ENCODE results near the gene EYA4. TPM values are rescaled to one million over a fixed set of nuclear protein-coding genes. Genes with fewer than 3 reads are reported as not detected.

Gene EYA4
- total RNA-seq, 1 experiment from 2014 or later = not detected

GRCh38 chr6:133205304-133205703, 35.9 kb upstream of the EYA4 start:
- Histone ChIP-seq H3K4me3 (ENCODE audit: low read depth, low read length) (no peak overlapping the region), H3K36me3 (ENCODE audit: control insufficient read depth, insufficient read depth, low read length) (no peaks in the 10 kb centered on the region), H3K4me1 (no peaks in the 10 kb centered on the region), H3K9me3 (no peaks in the 10 kb centered on the region), H3K27me3 (replicated peaks; ENCODE audit: control insufficient read depth, insufficient read depth, low read length) (no peaks in the 10 kb centered on the region)
- no peak for DNase-seq
- intact Hi-C loops (cut with micrococcal nuclease; ENCODE audit: unreplicated experiment) = no loop called here
- BruUV-seq (replicated peaks) = no TSS peak
- Mint-ChIP-seq H3K4me1 (ENCODE audit: low read depth, unreplicated experiment) (no peaks in the 10 kb centered on the region), H3K27me3 (ENCODE audit: insufficient read depth, unreplicated experiment) (peaks cover 11% of the 10 kb centered on the region), H3K36me3 (ENCODE audit: insufficient read depth, unreplicated experiment) (no peaks in the 10 kb centered on the region), H3K27ac (ENCODE audit: unreplicated experiment) (no peak overlapping the region), H3K4me3 (ENCODE audit: unreplicated experiment) (no peak overlapping the region), H3K9me3 (ENCODE audit: unreplicated experiment) (no peaks in the 10 kb centered on the region)
- ChIA-PET CTCF (no interaction called here), POLR2A (no interaction called here)
- TF ChIP-seq CTCF (IDR thresholded peaks at IDR 0.05; ENCODE audit: insufficient read depth in 1 of 2, low read depth in 1 of 2, low read length in 1 of 2, severe bottlenecking in 1 of 2, unreplicated experiment in 1 of 2) = no peak

- no peaks in the 10 kb centered on the region for H3K9me3 Mint-ChIP-seq (ENCODE audit: unreplicated experiment)
- H3K4me3 ChIP-seq (ENCODE audit: low read depth, low read length) = no peak overlapping the region
- no peaks in the 10 kb centered on the region for H3K36me3 ChIP-seq (ENCODE audit: control insufficient read depth, insufficient read depth, low read length)
- no peak overlapping the region for H3K27ac Mint-ChIP-seq (ENCODE audit: unreplicated experiment)
- no peaks in the 10 kb centered on the region for H3K9me3 ChIP-seq
- no peaks in the 10 kb centered on the region for H3K4me1 Mint-ChIP-seq (ENCODE audit: low read depth, unreplicated experiment)
- CTCF ChIA-PET = no interaction called here
- intact Hi-C loops (cut with micrococcal nuclease; ENCODE audit: unreplicated experiment) = no loop called here
- H3K4me3 Mint-ChIP-seq (ENCODE audit: unreplicated experiment) = no peak overlapping the region
- H3K36me3 Mint-ChIP-seq (ENCODE audit: insufficient read depth, unreplicated experiment) = no peaks in the 10 kb centered on the region
- TF ChIP-seq CTCF (IDR thresholded peaks at IDR 0.05; ENCODE audit: insufficient read depth in 1 of 2, low read depth in 1 of 2, low read length in 1 of 2, severe bottlenecking in 1 of 2, unreplicated experiment in 1 of 2) = no peak
- no peaks in the 10 kb centered on the region for H3K4me1 ChIP-seq
- POLR2A ChIA-PET = no interaction called here
- no TSS peak for BruUV-seq (replicated peaks)
- peaks cover 13% of the 10 kb centered on the region for H3K27me3 Mint-ChIP-seq (ENCODE audit: insufficient read depth, unreplicated experiment)
- DNase-seq = no peak
- H3K27me3 ChIP-seq (replicated peaks; ENCODE audit: control insufficient read depth, insufficient read depth, low read length) = no peaks in the 10 kb centered on the region
Observed at GRCh38 chr6:133206942-133207341, 34.2 kb upstream of the EYA4 start.

GRCh38 chr6:133207754-133208153, 33.4 kb upstream of the EYA4 start:
- Mint-ChIP-seq H3K27ac (ENCODE audit: unreplicated experiment) (no peak overlapping the region), H3K27me3 (ENCODE audit: insufficient read depth, unreplicated experiment) (peaks cover 10% of the 10 kb centered on the region), H3K36me3 (ENCODE audit: insufficient read depth, unreplicated experiment) (no peaks in the 10 kb centered on the region), H3K4me1 (ENCODE audit: low read depth, unreplicated experiment) (no peaks in the 10 kb centered on the region), H3K9me3 (ENCODE audit: unreplicated experiment) (no peaks in the 10 kb centered on the region), H3K4me3 (ENCODE audit: unreplicated experiment) (no peak overlapping the region)
- intact Hi-C loops (cut with micrococcal nuclease; ENCODE audit: unreplicated experiment) = no loop called here
- no peak for DNase-seq
- TF ChIP-seq CTCF (IDR thresholded peaks at IDR 0.05; ENCODE audit: insufficient read depth in 1 of 2, low read depth in 1 of 2, low read length in 1 of 2, severe bottlenecking in 1 of 2, unreplicated experiment in 1 of 2) = no peak
- H3K4me1 ChIP-seq = no peaks in the 10 kb centered on the region
- H3K9me3 ChIP-seq = no peaks in the 10 kb centered on the region
- H3K27me3 ChIP-seq (replicated peaks; ENCODE audit: control insufficient read depth, insufficient read depth, low read length) = no peaks in the 10 kb centered on the region
- ChIA-PET CTCF (no interaction called here), POLR2A (no interaction called here)
- H3K4me3 ChIP-seq (ENCODE audit: low read depth, low read length) = no peak overlapping the region
- BruUV-seq (replicated peaks) = no TSS peak
- H3K36me3 ChIP-seq (ENCODE audit: control insufficient read depth, insufficient read depth, low read length) = no peaks in the 10 kb centered on the region
